H1 (cell line): Measurements from ENCODE around the gene BLTP2. TPM values are rescaled to one million over a fixed set of nuclear protein-coding genes. Genes with fewer than 3 reads are reported as not detected.

Source experiments
- CTCF ChIA-PET: fragments of 300-600 bp; sonication (Branson Sonifier 250); formaldehyde crosslinking; loops from one replicate; lab custom pipeline; 2021; ENCODE audit not compliant: partially characterized antibody; lab: Charles Lee
- POLR2A ChIA-PET: fragments of 300-600 bp; sonication (Branson Sonifier 250); formaldehyde crosslinking; loops from one replicate; lab custom pipeline; 2021; ENCODE audit warnings: inconsistent platforms; ENCODE audit not compliant: partially characterized antibody; lab: Charles Lee
- DNase-seq, 2 experiments: peaks; one replicate each; pipeline versions ENCODE4 v3.0.0 to v3.0.0-alpha.2; 2010 to 2022; ENCODE audit warnings: low spot score in 2 of 2, low read depth in 1 of 2, mixed read lengths in 1 of 2
- FAIRE-seq: peaks from 2 replicates; lab custom pipeline; 2011; peaks lifted over from hg19 to GRCh38; lab: Jason Lieb, UNC
- H2AFZ ChIP-seq: 2 replicates; pipeline ENCODE4 v1.8.1; 2012; ENCODE audit warnings: low read length, inconsistent platforms
- H2AK5ac ChIP-seq: 2 replicates; pipeline ENCODE4 v1.6.1; 2013; ENCODE audit warnings: low read depth, low read length
- H2BK120ac ChIP-seq: replicated peaks from 2 replicates; pipeline ENCODE3; 2013; ENCODE audit warnings: low read depth, low read length, inconsistent platforms
- H2BK12ac ChIP-seq: 2 replicates; pipeline ENCODE4 v1.6.1; 2013; ENCODE audit warnings: low read depth, low read length
- H2BK15ac ChIP-seq: 2 replicates; pipeline ENCODE4 v1.6.1; 2013; ENCODE audit warnings: low read length
- H2BK20ac ChIP-seq: 2 replicates; pipeline ENCODE4 v1.6.1; 2013; ENCODE audit warnings: low read length
- H2BK5ac ChIP-seq: 2 replicates; pipeline ENCODE4 v1.6.1; 2013; ENCODE audit warnings: low read depth, low read length
- H3K14ac ChIP-seq: 2 replicates; pipeline ENCODE4 v1.6.1; 2013; ENCODE audit warnings: inconsistent platforms; ENCODE audit not compliant: insufficient read length
- H3K18ac ChIP-seq: 2 replicates; pipeline ENCODE4 v1.6.1; 2013; ENCODE audit warnings: low read length; ENCODE audit errors: extremely low read depth
- H3K23ac ChIP-seq: 2 replicates; pipeline ENCODE4 v1.6.1; 2013; ENCODE audit warnings: inconsistent platforms; ENCODE audit not compliant: insufficient read length
- H3K23me2 ChIP-seq: 2 replicates; pipeline ENCODE4 v1.6.1; 2013; ENCODE audit warnings: low read depth, low read length
- H3K27ac ChIP-seq: 2 replicates; pipeline ENCODE4 v1.6.1; 2011; ENCODE audit warnings: low read depth, low read length, inconsistent platforms
- H3K27me3 ChIP-seq, 4 experiments: replicated peaks in 1 of 4; 1 replicate in 1 of 4; 2 replicates in 3 of 4; pipeline versions ENCODE4 v1.6.1 to v1.8.1; 2011 to 2013; ENCODE audit warnings: low read length in 3 of 4, mild to moderate bottlenecking in 3 of 4, inconsistent platforms in 2 of 4, mixed read lengths in 2 of 4, moderate library complexity in 1 of 4; ENCODE audit not compliant: control insufficient read depth in 3 of 4, insufficient read depth in 3 of 4; ENCODE audit errors: extremely low read depth in 1 of 4
- H3K36me3 ChIP-seq, 4 experiments: 2 replicates each; pipeline versions ENCODE4 v1.6.1 to v1.8.1; 2011 to 2013; ENCODE audit warnings: mild to moderate bottlenecking in 4 of 4, low read length in 3 of 4, moderate library complexity in 2 of 4, control low read depth in 1 of 4, inconsistent platforms in 1 of 4; ENCODE audit not compliant: insufficient read depth in 4 of 4, control insufficient read depth in 2 of 4
- H3K4ac ChIP-seq: replicated peaks from 2 replicates; pipeline ENCODE3; 2013; ENCODE audit warnings: low read length, low read depth, mixed read lengths, inconsistent platforms; ENCODE audit not compliant: insufficient read length
- H3K4me1 ChIP-seq, 4 experiments: replicated peaks in 1 of 4; 1 replicate in 1 of 4; 2 replicates in 3 of 4; pipeline versions ENCODE4 v1.6.1 to v1.8.1; 2011 to 2013; ENCODE audit warnings: low read length in 3 of 4, inconsistent platforms in 2 of 4, mixed read lengths in 1 of 4; ENCODE audit not compliant: insufficient read depth in 4 of 4, control insufficient read depth in 3 of 4
- H3K4me2 ChIP-seq, 2 experiments: 2 replicates each; pipeline versions ENCODE4 v1.6.1 to v1.8.1; 2011 to 2013; ENCODE audit warnings: low read depth in 2 of 2, low read length in 2 of 2, control low read depth in 1 of 2, inconsistent platforms in 1 of 2, mild to moderate bottlenecking in 1 of 2; ENCODE audit not compliant: insufficient read depth in 1 of 2
- H3K4me3 ChIP-seq, 4 experiments: fragments of 200-600, 300-600 bp in 1 of 4; sonication (generic), shearing (Covaris generic), sonication (Bioruptor Twin) in 1 of 4; 2 replicates each; pipeline versions ENCODE4 v1.5.1 to v1.8.1; 2011 to 2016; ENCODE audit warnings: low read length in 4 of 4, low read depth in 3 of 4, control low read depth in 2 of 4, inconsistent platforms in 2 of 4, mild to moderate bottlenecking in 2 of 4, mixed read lengths in 1 of 4, moderate library complexity in 1 of 4; ENCODE audit not compliant: insufficient read depth in 2 of 4; ENCODE audit errors: extremely low read depth in 1 of 4
- H3K56ac ChIP-seq: replicated peaks from 2 replicates; pipeline ENCODE3; 2013; ENCODE audit warnings: low read depth, mild to moderate bottlenecking, mixed read lengths, low read length, inconsistent platforms; ENCODE audit not compliant: insufficient read length
- H3K79me1 ChIP-seq: 2 replicates; pipeline ENCODE4 v1.6.1; 2013; ENCODE audit warnings: low read depth, low read length, control low read depth
- H3K79me2 ChIP-seq, 2 experiments: 2 replicates each; pipeline versions ENCODE4 v1.6.1 to v1.8.1; 2012 to 2013; ENCODE audit warnings: low read length in 2 of 2, mild to moderate bottlenecking in 2 of 2, inconsistent platforms in 1 of 2; ENCODE audit not compliant: insufficient read depth in 2 of 2, control insufficient read depth in 1 of 2
- H3K9ac ChIP-seq, 4 experiments: replicated peaks in 1 of 4; 1 replicate in 1 of 4; 2 replicates in 3 of 4; pipeline versions ENCODE4 v1.6.1 to v1.8.1; 2011 to 2013; ENCODE audit warnings: low read depth in 3 of 4, low read length in 3 of 4, control low read depth in 2 of 4, mild to moderate bottlenecking in 2 of 4, moderate library complexity in 2 of 4, inconsistent platforms in 1 of 4; ENCODE audit errors: extremely low read depth in 1 of 4
- H3K9me3 ChIP-seq, 2 experiments: 2 replicates each; pipeline versions ENCODE4 v1.6.1 to v1.8.1; 2012 to 2013; ENCODE audit warnings: mild to moderate bottlenecking in 2 of 2, moderate library complexity in 2 of 2, control low read depth in 1 of 2, inconsistent platforms in 1 of 2, low read depth in 1 of 2, low read length in 1 of 2, mixed read lengths in 1 of 2; ENCODE audit not compliant: insufficient read depth in 2 of 2
- H4K20me1 ChIP-seq, 2 experiments: replicated peaks in 1 of 2; 2 replicates each; pipeline versions ENCODE3 to v1.8.1; 2011 to 2013; ENCODE audit warnings: inconsistent platforms in 2 of 2, low read length in 2 of 2, mild to moderate bottlenecking in 1 of 2; ENCODE audit not compliant: insufficient read depth in 2 of 2, control insufficient read depth in 1 of 2
- H4K5ac ChIP-seq: 2 replicates; pipeline ENCODE4 v1.6.1; 2013; ENCODE audit warnings: low read length, low read depth, mixed read lengths, inconsistent platforms; ENCODE audit not compliant: insufficient read length
- H4K8ac ChIP-seq: 2 replicates; pipeline ENCODE4 v1.8.0; 2013; ENCODE audit warnings: mild to moderate bottlenecking, moderate library complexity, low read length, inconsistent platforms; ENCODE audit not compliant: insufficient read depth; ENCODE audit errors: extremely low read depth
- H4K91ac ChIP-seq: replicated peaks from 2 replicates; pipeline ENCODE3; 2013; ENCODE audit warnings: low read length, mixed read lengths, inconsistent platforms; ENCODE audit not compliant: insufficient read length
- BACH1 ChIP-seq: IDR thresholded peaks from 2 replicates; pipeline ENCODE4 v1.6.1; 2012; ENCODE audit warnings: low read length, improper control_type of control experiment
- BRCA1 ChIP-seq: IDR thresholded peaks from 2 replicates; pipeline ENCODE4 v1.6.1; 2012; ENCODE audit warnings: low read depth, low read length, improper control_type of control experiment
- GTF2F1 ChIP-seq: IDR thresholded peaks from 2 replicates; pipeline ENCODE4 v1.6.1; 2012; ENCODE audit warnings: low read depth, low read length, improper control_type of control experiment, borderline replicate concordance
- JUN ChIP-seq: IDR thresholded peaks from 2 replicates; pipeline ENCODE4 v1.6.1; 2011; ENCODE audit warnings: low read depth, mild to moderate bottlenecking, improper control_type of control experiment, low read length
- KDM1A ChIP-seq: fragments of 200-600, 300-600 bp; sonication (generic); IDR thresholded peaks from 2 replicates; pipeline ENCODE4 v1.7.1; 2016; ENCODE audit warnings: mild to moderate bottlenecking, low read length, borderline replicate concordance
- NRF1 ChIP-seq: IDR thresholded peaks from 2 replicates; pipeline ENCODE4 v1.6.1; 2011; ENCODE audit warnings: mild to moderate bottlenecking, low read depth, low read length, improper control_type of control experiment
- POLR2A ChIP-seq, 2 experiments: IDR thresholded peaks; 1 replicate in 1 of 2; 2 replicates in 1 of 2; pipeline ENCODE4 v1.6.1; 2011; ENCODE audit warnings: low read depth in 2 of 2, low read length in 2 of 2, mild to moderate bottlenecking in 2 of 2; ENCODE audit errors: control extremely low read depth in 1 of 2
- RAD21 ChIP-seq, 2 experiments: IDR thresholded peaks in 1 of 2; conservative IDR thresholded peaks in 1 of 2; 2 replicates each; pipeline ENCODE4 v1.6.1; 2011; ENCODE audit warnings: low read depth in 2 of 2, low read length in 2 of 2, improper control_type of control experiment in 1 of 2, inconsistent platforms in 1 of 2, mild to moderate bottlenecking in 1 of 2, moderate library complexity in 1 of 2
- RBBP5 ChIP-seq: IDR thresholded peaks from 2 replicates; pipeline ENCODE4 v1.7.1; 2012; ENCODE audit warnings: low read depth, mild to moderate bottlenecking, inconsistent platforms, low read length, moderate library complexity, borderline replicate concordance
- SIN3A ChIP-seq, 2 experiments: IDR thresholded peaks in 1 of 2; conservative IDR thresholded peaks in 1 of 2; 2 replicates each; pipeline ENCODE4 v1.6.1; 2011 to 2012; ENCODE audit warnings: low read length in 2 of 2, improper control_type of control experiment in 1 of 2, low read depth in 1 of 2, mild to moderate bottlenecking in 1 of 2
- SIRT6 ChIP-seq: IDR thresholded peaks from one replicate; pipeline ENCODE4 v1.7.1; 2012; ENCODE audit warnings: low read length, inconsistent platforms
- TAF7 ChIP-seq: optimal IDR thresholded peaks from 2 replicates; pipeline ENCODE3; 2011; ENCODE audit warnings: low read depth, mild to moderate bottlenecking, inconsistent platforms, low read length, moderate library complexity, borderline replicate concordance
- TBP ChIP-seq: IDR thresholded peaks from 2 replicates; pipeline ENCODE4 v1.6.1; 2011; ENCODE audit warnings: low read depth, low read length, improper control_type of control experiment
- WGBS, 2 experiments: shearing (Covaris generic) in 1 of 2; methylation state at CpG; one replicate each; pipeline versions ENCODE4 v1.1.6 to v1.1.7; 2013 to 2015; ENCODE audit warnings: low lambda C conversion rate in 2 of 2, mixed read lengths in 2 of 2, inconsistent platforms in 1 of 2, low coverage in 1 of 2, missing lambda C conversion rate in 1 of 2; ENCODE audit not compliant: insufficient replicate concordance in 2 of 2, insufficient coverage in 1 of 2, insufficient read length in 1 of 2; ENCODE audit errors: extremely low coverage in 1 of 2, missing lambda C conversion rate in 1 of 2; 5-methylcytosine and 5-hydroxymethylcytosine counted together
- polyA plus RNA-seq, 7 experiments: library from polyadenylated mRNA; depleted of rRNA in 3 of 7; stranded (reverse) in 5 of 7; unstranded in 2 of 7; fragments of >200 nt in 5 of 7; fragments of 200-250 nt in 2 of 7; gene quantifications; 1 replicate in 5 of 7; 2 replicates in 1 of 7; 4 replicates in 1 of 7; pipeline versions ENCODE4 v1.2.1 to v1.2.3, GENCODE V29; 2011 to 2013; ENCODE audit warnings: missing spikeins in 2 of 7, mixed read lengths in 2 of 7
- total RNA-seq: library from RNA; stranded (reverse); fragmentation: NEBNext Ultra II Directional; extraction: Animal tissue kit (Norgen Biotek cat#: 25700); gene quantifications from 2 replicates; pipeline ENCODE4 v1.2.1, GENCODE V29; 2021

Gene BLTP2
- total and polyA plus RNA-seq, 2 of the 8 experiments (the other 6 are each of a cell fraction or from before 2014, with no cell fraction given), result 80.9 to 140 TPM

- Histone ChIP-seq H3K36me3 (peaks cover 49 to 92% (median 82%) of the 10 kb centered on the region in 4 experiments), H3K4ac (no peak overlapping the region), H4K20me1 (peaks cover 10 to 24% of the 10 kb centered on the region in 2 experiments), H2BK120ac (no peak overlapping the region), H3K27me3 (no peaks in the 10 kb centered on the region), H3K56ac (no peak overlapping the region), H4K5ac (no peak overlapping the region), H3K4me3 (no peak overlapping the region), H2AK5ac (no peak overlapping the region), H3K9ac (no peak overlapping the region), H3K4me2 (no peak overlapping the region), H2AFZ (no peak overlapping the region), H4K91ac (no peak overlapping the region), H3K79me1 (peaks cover 7% of the 10 kb centered on the region), H3K27ac (no peak overlapping the region), H2BK12ac (no peak overlapping the region), H4K8ac (no peak overlapping the region), H3K4me1 (no peaks in the 10 kb centered on the region), H2BK5ac (no peak overlapping the region), H3K23ac (no peak overlapping the region), H3K23me2 (no peaks in the 10 kb centered on the region; the same call in 1 of the 2 replicates), H3K79me2 (peaks cover 0 to 23% of the 10 kb centered on the region in 2 experiments; a peak in 2 of 4 replicates), H3K9me3 (no peaks in the 10 kb centered on the region), H3K18ac (no peak overlapping the region), H2BK15ac (no peak overlapping the region), H3K14ac (no peak overlapping the region), H2BK20ac (no peak overlapping the region)
- DNase-seq (no peak), FAIRE-seq (no peak)
- WGBS, 2 experiments, result 90% methylated on average over 14 of the region's 14 CpGs; no CpG with 5 or more reads in 1 of the 2 experiments
- POLR2A ChIA-PET, result interaction anchor here (1.0 to 14.1 kb wide), 7 partner anchors 10 to 80 kb away, joined by 3 to 163 read pairs (median 9); partner anchors contain the start of genes ALDOC, BLTP2 and RSKR
- CTCF ChIA-PET, result interaction anchor here (1.1 to 2.9 kb wide), 7 partner anchors 10 to 129 kb away, joined by 3 to 14 read pairs (median 5); partner anchors contain the start of gene BLTP2
- TF ChIP-seq TBP (no peak), JUN (no peak), RAD21 (IDR thresholded peaks at IDR 0.05 in 1 of 2, conservative IDR thresholded peaks at IDR 0.05 in 1 of 2; ENCODE audit: low read depth in 2 of 2, low read length in 2 of 2) (no peak), NRF1 (no peak), BACH1 (no peak), KDM1A (no peak), POLR2A (IDR thresholded peaks at IDR 0.05; ENCODE audit: control extremely low read depth in 1 of 2, low read depth in 2 of 2, low read length in 2 of 2) (no peak), RBBP5 (no peak), BRCA1 (no peak), SIN3A (conservative IDR thresholded peaks at IDR 0.05 in 1 of 2, IDR thresholded peaks at IDR 0.05 in 1 of 2; ENCODE audit: low read depth in 1 of 2, low read length in 2 of 2) (no peak), GTF2F1 (no peak), TAF7 (no peak), SIRT6 (no peak)
These were observed 10.6 kb downstream of the BLTP2 start for GRCh38 chr17:28634206-28634865.
